Uterus (tissue), 2 donors: Measurements from ENCODE around the gene VPS45.

ENCODE experiments used
- POLR2A ChIP-seq, 2 donors: fragments of 450-650 bp; IDR thresholded peaks; one replicate each; pipeline ENCODE4 v1.6.1; 2016; ENCODE audit warnings: antibody characterized with exemption in 2 of 2, mild to moderate bottlenecking in 1 of 2, moderate library complexity in 1 of 2
- TF ChIP-seq, protein P1 (sequence below), 4 experiments: fragments of 200-600 bp in 2 of 4; fragments of 450-650 bp in 2 of 4; sonication (generic) in 2 of 4; IDR thresholded peaks; one replicate each; pipeline ENCODE4 v1.5.1; 2016 to 2019; ENCODE audit warnings: antibody characterized with exemption in 4 of 4, mild to moderate bottlenecking in 2 of 4, moderate library complexity in 1 of 4

GRCh38 chr1:150178548-150178947, 111.0 kb downstream of the VPS45 start:
- TF ChIP-seq, protein P1, sequence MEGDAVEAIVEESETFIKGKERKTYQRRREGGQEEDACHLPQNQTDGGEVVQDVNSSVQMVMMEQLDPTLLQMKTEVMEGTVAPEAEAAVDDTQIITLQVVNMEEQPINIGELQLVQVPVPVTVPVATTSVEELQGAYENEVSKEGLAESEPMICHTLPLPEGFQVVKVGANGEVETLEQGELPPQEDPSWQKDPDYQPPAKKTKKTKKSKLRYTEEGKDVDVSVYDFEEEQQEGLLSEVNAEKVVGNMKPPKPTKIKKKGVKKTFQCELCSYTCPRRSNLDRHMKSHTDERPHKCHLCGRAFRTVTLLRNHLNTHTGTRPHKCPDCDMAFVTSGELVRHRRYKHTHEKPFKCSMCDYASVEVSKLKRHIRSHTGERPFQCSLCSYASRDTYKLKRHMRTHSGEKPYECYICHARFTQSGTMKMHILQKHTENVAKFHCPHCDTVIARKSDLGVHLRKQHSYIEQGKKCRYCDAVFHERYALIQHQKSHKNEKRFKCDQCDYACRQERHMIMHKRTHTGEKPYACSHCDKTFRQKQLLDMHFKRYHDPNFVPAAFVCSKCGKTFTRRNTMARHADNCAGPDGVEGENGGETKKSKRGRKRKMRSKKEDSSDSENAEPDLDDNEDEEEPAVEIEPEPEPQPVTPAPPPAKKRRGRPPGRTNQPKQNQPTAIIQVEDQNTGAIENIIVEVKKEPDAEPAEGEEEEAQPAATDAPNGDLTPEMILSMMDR (IDR thresholded peaks at IDR 0.05), result no peak
- TF ChIP-seq POLR2A (IDR thresholded peaks at IDR 0.05), result no peak
